HUDEP-2 (cell line): ENCODE data around the gene TMEM208.
A peak's percentile ranks its signal among the peaks of the same experiment; 100 is the strongest.

Source experiments
- DNase-seq, 76 experiments: peaks; one replicate each; lab custom pipeline; 2025; ENCODE audit not compliant: unreplicated experiment in 76 of 76; lab: John Stamatoyannopoulos, UW

The TMEM208 gene

GRCh38 chr16:67226804-67227566 is at the start of gene TMEM208:
Gene TMEM208, plus strand, starts transcription at chr16:67227130. Its CDS starts 89 bp downstream, at chr16:67227219.
- DNase-seq, result peak in 75 of 76 experiments; percentile 41 to 99 (median 96)

GRCh38 chr16:67177743-67178699 is 48.9 kb upstream of the TMEM208 start:
- peak in 17 of 76 experiments; percentile 12 to 48 (median 20) for DNase-seq

GRCh38 chr16:67179421-67180080 is 47.4 kb upstream of the TMEM208 start:
- peak in 13 of 76 experiments; percentile 5 to 33 (median 14) for DNase-seq

- no peak for DNase-seq
These were observed 46.8 kb upstream of the TMEM208 start for GRCh38 chr16:67180166-67180565.

- no peak for DNase-seq
These were observed 45.6 kb upstream of the TMEM208 start for GRCh38 chr16:67181346-67181745.

- no peak for DNase-seq
These were observed 44.6 kb upstream of the TMEM208 start for GRCh38 chr16:67182288-67182687.

- no peak for DNase-seq
These were observed 43.7 kb upstream of the TMEM208 start for GRCh38 chr16:67183284-67183626.

- DNase-seq, result peak in 75 of 76 experiments; percentile 62 to 97 (median 92)
These were observed 43.1 kb upstream of the TMEM208 start, which contains the start of gene MATCAP1 for GRCh38 chr16:67183627-67184452. Gene MATCAP1, minus strand, starts transcription at chr16:67183963. Its CDS starts 3,353 bp downstream, at chr16:67180610.

- no peak for DNase-seq
These were observed 42.4 kb upstream of the TMEM208 start for GRCh38 chr16:67184453-67184994.

- peak in 74 of 76 experiments; percentile 16 to 89 (median 75) for DNase-seq
These were observed 41.8 kb upstream of the TMEM208 start for GRCh38 chr16:67184995-67185650.

DNA sequence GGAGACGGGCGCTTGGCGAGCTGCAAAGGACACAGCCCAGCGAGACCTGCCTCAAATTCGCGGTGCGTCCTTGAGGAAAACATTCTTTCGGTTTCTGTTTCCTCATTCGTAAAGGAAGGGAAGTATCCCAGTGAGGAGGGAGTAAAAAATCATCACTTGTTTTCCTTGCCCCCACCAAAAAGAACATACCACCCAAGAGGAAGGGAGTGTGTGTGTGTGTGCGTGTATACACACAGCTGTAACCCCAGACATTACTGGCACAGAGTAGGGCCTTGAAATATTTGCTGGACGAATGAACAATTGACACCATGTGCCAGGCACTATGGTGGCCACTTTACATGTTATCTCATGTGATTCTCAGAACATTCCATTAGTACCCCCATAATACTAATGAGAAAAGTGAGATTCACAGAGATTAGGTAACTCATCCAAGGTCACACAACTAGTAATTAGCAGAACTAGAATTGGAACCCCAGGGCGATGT is 41.2 kb upstream of the TMEM208 start:
- DNase-seq, result no peak

GRCh38 chr16:67186550-67186950 is 40.4 kb upstream of the TMEM208 start:
- no peak for DNase-seq

DNA sequence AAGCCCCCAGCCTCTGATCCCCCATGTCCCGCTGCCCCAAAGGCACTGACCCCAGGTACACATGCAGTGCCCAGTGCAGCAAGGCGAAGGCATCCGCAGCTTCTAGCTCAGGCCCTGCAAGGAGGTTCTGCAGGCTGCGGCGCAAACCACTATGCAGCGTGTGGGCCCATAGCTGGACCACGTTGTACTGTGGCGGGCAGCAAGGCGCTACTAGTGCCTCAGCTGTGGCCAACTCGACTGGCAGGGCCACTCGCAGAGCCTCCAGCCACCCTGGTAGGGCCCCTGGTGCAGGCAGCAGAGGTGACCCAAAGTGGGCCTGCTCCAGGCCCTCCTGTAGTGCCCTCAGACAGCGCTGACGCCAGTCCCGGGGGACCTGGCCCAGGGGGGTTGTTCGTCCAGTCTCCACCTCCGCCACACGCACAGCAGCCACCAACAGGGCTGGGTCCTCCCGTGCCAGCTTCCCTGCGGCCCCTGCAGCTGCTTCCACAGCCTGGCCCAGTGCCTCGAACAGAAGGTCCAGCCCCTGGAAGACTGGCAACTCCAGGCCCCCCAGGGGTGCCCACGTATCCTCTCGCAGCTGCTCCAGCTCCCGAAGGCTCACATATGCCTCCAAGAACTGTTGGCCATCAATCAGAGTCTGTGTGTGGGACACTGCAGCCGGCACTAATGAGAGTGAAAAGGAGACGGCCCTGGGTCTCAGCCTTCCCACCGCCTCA is 39.6 kb upstream of the TMEM208 start:
- DNase-seq, result no peak

- no peak for DNase-seq
These were observed 38.6 kb upstream of the TMEM208 start for GRCh38 chr16:67188323-67188722.

- no peak for DNase-seq
These were observed 38.1 kb upstream of the TMEM208 start for GRCh38 chr16:67188798-67189197.

- DNase-seq, result no peak
These were observed 36.9 kb upstream of the TMEM208 start, which contains the start of gene EXOC3L1 for GRCh38 chr16:67190041-67190440. Gene EXOC3L1, minus strand, starts transcription at chr16:67190136. Its CDS starts 460 bp downstream, at chr16:67189676.

- DNase-seq, result peak in 44 of 76 experiments; percentile 13 to 68 (median 32)
These were observed 36.2 kb upstream of the TMEM208 start for GRCh38 chr16:67190448-67191399.
